Left colon (tissue), 2 donors: Measurements from ENCODE around the gene APOB. TPM values are rescaled to one million over a fixed set of nuclear protein-coding genes. Genes with fewer than 3 reads are reported as not detected.

Experiments used
- ATAC-seq: fragments of 200-7000 bp; cut with Tn5 transposase; one replicate; pipeline ENCODE4 v1.9.1; 2020; ENCODE audit warnings: mild to moderate bottlenecking, moderate library complexity
- DNase-seq, 2 donors: peaks; one replicate each; pipeline ENCODE4 v3.0.0-alpha.2; 2020
- intact Hi-C, 2 donors: fragments of 100-400 bp; cut with DNase I in 1 of 2; cut with micrococcal nuclease in 1 of 2; formaldehyde crosslinking; loops; one replicate each; pipeline versions ENCODE4 v1.11.2 to v1.14.0; 2022; cut with DNase I, micrococcal nuclease
- total RNA-seq, 2 donors: library from RNA; stranded (reverse); fragmentation: NEBNext Ultra II Directional; extraction: Animal tissue kit (Norgen Biotek cat#: 25700); gene quantifications; one replicate each; pipeline ENCODE4 v1.2.1, GENCODE V29; 2021
- donor health status: DM: no; HTN: no; CAD: no.
- donor health status: DM: yes; HTN: yes; CAD: no.

Gene APOB
- total RNA-seq, 2 donors from 2014 or later, result 0.24 to 0.50 TPM

- DNase-seq (no peak), ATAC-seq (no peak)
- intact Hi-C loops, result no loop called here
These were observed 19.0 kb downstream of the APOB start for GRCh38 chr2:21024722-21025389.

- DNase-seq (no peak), ATAC-seq (no peak)
- intact Hi-C loops, result no loop called here
These were observed 19.7 kb downstream of the APOB start for GRCh38 chr2:21024198-21024597.

GRCh38 chr2:21023419-21024181, 20.3 kb downstream of the APOB start:
- ATAC-seq (no peak), DNase-seq (no peak)
- intact Hi-C loops, result no loop called here

- ATAC-seq (no peak), DNase-seq (no peak)
- intact Hi-C loops, result no loop called here
These were observed 21.0 kb downstream of the APOB start for GRCh38 chr2:21022792-21023367.

- ATAC-seq (no peak), DNase-seq (no peak)
- intact Hi-C loops, result no loop called here
These were observed 22.4 kb downstream of the APOB start for GRCh38 chr2:21021430-21021829.

GRCh38 chr2:21020668-21021288, 23.1 kb downstream of the APOB start:
- no peak for ATAC-seq
- intact Hi-C loops, result no loop called here
- no peak for DNase-seq

GRCh38 chr2:21020031-21020667, 23.7 kb downstream of the APOB start:
- intact Hi-C loops, result no loop called here
- no peak for ATAC-seq

GRCh38 chr2:21019678-21020021, 24.2 kb downstream of the APOB start:
- DNase-seq, result no peak
- ATAC-seq, result no peak
- intact Hi-C loops, result no loop called here

More at GRCh38 chr2:21020031-21020667, 23.7 kb downstream of the APOB start:
- no peak for DNase-seq

- intact Hi-C loops, result no loop called here
- DNase-seq, result no peak
- ATAC-seq, result no peak
These were observed 24.7 kb downstream of the APOB start for GRCh38 chr2:21019000-21019677.

- DNase-seq, result no peak
- intact Hi-C loops, result no loop called here
- ATAC-seq, result no peak
These were observed 25.6 kb downstream of the APOB start for GRCh38 chr2:21018290-21018689.

GRCh38 chr2:21017748-21018276, 26.1 kb downstream of the APOB start:
- DNase-seq (no peak), ATAC-seq (no peak)
- intact Hi-C loops, result no loop called here

GRCh38 chr2:21015281-21015645, 28.6 kb downstream of the APOB start:
- intact Hi-C loops, result no loop called here
- ATAC-seq, result no peak
- DNase-seq, result no peak

GRCh38 chr2:21014364-21015280, 29.3 kb downstream of the APOB start:
- ATAC-seq (no peak), DNase-seq (no peak)
- intact Hi-C loops, result no loop called here

- no peak for ATAC-seq
- intact Hi-C loops, result no loop called here
- DNase-seq, result no peak
These were observed 30.6 kb downstream of the APOB start for GRCh38 chr2:21013043-21013816.

GRCh38 chr2:21012557-21012937, 31.3 kb downstream of the APOB start:
- intact Hi-C loops, result no loop called here
- DNase-seq (no peak), ATAC-seq (no peak)

GRCh38 chr2:21011876-21012556, 31.9 kb downstream of the APOB start:
- ATAC-seq (no peak), DNase-seq (no peak)
- intact Hi-C loops, result no loop called here

GRCh38 chr2:21011453-21011852, 32.4 kb downstream of the APOB start:
- ATAC-seq (no peak), DNase-seq (no peak)
- intact Hi-C loops, result no loop called here
